GM12878 (cell line): Measurements from ENCODE around the gene PHYH. TPM values are rescaled to one million over a fixed set of nuclear protein-coding genes. Genes with fewer than 3 reads are reported as not detected.

Source experiments
- ATAC-seq: fragments of 200-7000 bp; cut with Tn5 transposase; 3 replicates; pipeline ENCODE4 v1.9.1; 2020; ENCODE audit warnings: mild to moderate bottlenecking, moderate library complexity
- BruUV-seq: library from RNA; stranded (reverse); fragments of 400-500 nt; replicated peaks from 2 replicates; lab custom pipeline; 2021; lab: Mats Ljungman, UMichigan
- CTCF ChIA-PET: fragments of 300-600 bp; sonication (Branson Sonifier 250); formaldehyde crosslinking; extraction: SDS; loops from one replicate; lab custom pipeline; 2021; ENCODE audit warnings: inconsistent platforms; lab: Yijun Ruan, JAX
- POLR2A ChIA-PET: fragments of 350-600 bp; formaldehyde crosslinking; extraction: SDS; loops from one replicate; lab custom pipeline; 2021; ENCODE audit warnings: inconsistent platforms; lab: Charles Lee
- RAD21 ChIA-PET: fragments of 300-600 bp; sonication (Branson Sonifier 250); formaldehyde crosslinking; loops from one replicate; lab custom pipeline; 2023; ENCODE audit warnings: antibody characterized with exemption; ENCODE audit not compliant: unreplicated experiment; lab: Charles Lee
- SMC1A ChIA-PET: fragments of 300-600 bp; sonication (Branson Sonifier 250); formaldehyde crosslinking; loops from one replicate; lab custom pipeline; 2023; ENCODE audit not compliant: unreplicated experiment, uncharacterized antibody; lab: Charles Lee
- DNase-seq: peaks from one replicate; pipeline ENCODE4 v3.0.0-alpha.2; 2011; ENCODE audit warnings: low read depth, low spot score
- FAIRE-seq: peaks from 3 replicates; lab custom pipeline; 2011; peaks lifted over from hg19 to GRCh38; lab: Jason Lieb, UNC
- H2AFZ ChIP-seq: 2 replicates; pipeline ENCODE4 v1.6.0; 2011; ENCODE audit warnings: low read depth, low read length, control low read depth; ENCODE audit not compliant: control insufficient read depth
- H3K27ac ChIP-seq: 2 replicates; pipeline ENCODE4 v1.5.1; 2011; ENCODE audit warnings: control low read depth; ENCODE audit not compliant: control insufficient read depth, insufficient read depth
- H3K27me3 ChIP-seq, 2 experiments: replicated peaks in 1 of 2; 2 replicates each; pipeline versions ENCODE4 v1.6.0 to v1.6.1; 2011; ENCODE audit warnings: low read length in 1 of 2; ENCODE audit not compliant: control insufficient read depth in 2 of 2, insufficient read depth in 2 of 2
- H3K36me3 ChIP-seq, 2 experiments: 2 replicates each; pipeline ENCODE4 v1.5.1; 2011; ENCODE audit warnings: low read length in 1 of 2; ENCODE audit not compliant: control insufficient read depth in 2 of 2, insufficient read depth in 2 of 2
- H3K4me1 ChIP-seq: 2 replicates; pipeline ENCODE4 v1.6.1; 2011; ENCODE audit warnings: mild to moderate bottlenecking, low read length, moderate library complexity, mixed read lengths; ENCODE audit not compliant: control insufficient read depth, insufficient read depth
- H3K4me2 ChIP-seq: 2 replicates; pipeline ENCODE4 v1.6.0; 2011; ENCODE audit warnings: control low read depth; ENCODE audit not compliant: control insufficient read depth, insufficient read depth
- H3K4me3 ChIP-seq: fragments of 200-600 bp; sonication (generic); 2 replicates; pipeline ENCODE4 v1.5.1; 2016
- H3K79me2 ChIP-seq: 2 replicates; pipeline ENCODE4 v1.6.0; 2011; ENCODE audit warnings: low read length; ENCODE audit not compliant: control insufficient read depth, insufficient read depth
- H3K9ac ChIP-seq: 2 replicates; pipeline ENCODE4 v1.8.0; 2011; ENCODE audit warnings: low read length, control low read depth, mixed read lengths; ENCODE audit not compliant: control insufficient read depth, insufficient read depth
- H3K9me3 ChIP-seq: replicated peaks from 3 replicates; pipeline ENCODE4 v1.5.1; 2011; ENCODE audit warnings: mild to moderate bottlenecking, low read length; ENCODE audit not compliant: control insufficient read depth, insufficient read depth
- H4K20me1 ChIP-seq: 2 replicates; pipeline ENCODE4 v1.6.0; 2011; ENCODE audit not compliant: control insufficient read depth, insufficient read depth
- ATF2 ChIP-seq: IDR thresholded peaks from 2 replicates; pipeline ENCODE4 v1.6.1; 2012; ENCODE audit warnings: low read length, inconsistent platforms
- EGR1 ChIP-seq, 2 experiments: IDR thresholded peaks; 1 replicate in 1 of 2; 2 replicates in 1 of 2; pipeline ENCODE4 v1.6.1; 2011 to 2012; ENCODE audit warnings: low read depth in 2 of 2, low read length in 2 of 2, borderline replicate concordance in 1 of 2, mild to moderate bottlenecking in 1 of 2, moderate library complexity in 1 of 2
- EZH2 ChIP-seq: IDR thresholded peaks from 2 replicates; pipeline ENCODE4 v1.6.1; 2012; ENCODE audit warnings: low read depth, mild to moderate bottlenecking, control low read depth, inconsistent platforms, low read length, borderline replicate concordance; ENCODE audit not compliant: control insufficient read depth
- FOXK2 ChIP-seq: fragments of 450-650 bp; IDR thresholded peaks from 2 replicates; pipeline ENCODE4 v1.6.1; 2017; ENCODE audit warnings: mild to moderate bottlenecking, moderate library complexity
- HDGF ChIP-seq: fragments of 450-650 bp; IDR thresholded peaks from 2 replicates; pipeline ENCODE4 v1.6.1; 2016; ENCODE audit warnings: antibody characterized with exemption
- MTA3 ChIP-seq: IDR thresholded peaks from 2 replicates; pipeline ENCODE4 v1.6.1; 2012; ENCODE audit warnings: low read length, inconsistent platforms, borderline replicate concordance
- MXI1 ChIP-seq: fragments of 150-350 bp; IDR thresholded peaks from 2 replicates; pipeline ENCODE4 v1.6.1; 2011; ENCODE audit warnings: low read depth, mild to moderate bottlenecking, inconsistent platforms, low read length, improper control_type of control experiment
- NR2C1 ChIP-seq: fragments of 450-650 bp; IDR thresholded peaks from 2 replicates; pipeline ENCODE4 v1.6.1; 2017; ENCODE audit warnings: antibody characterized with exemption, mild to moderate bottlenecking, moderate library complexity
- PRDM15 ChIP-seq: fragments of 450-650 bp; formaldehyde crosslinking; IDR thresholded peaks from 2 replicates; pipeline ENCODE4 v1.4.0; 2020; ENCODE audit warnings: mild to moderate bottlenecking, moderate library complexity
- SIN3A ChIP-seq: IDR thresholded peaks from 2 replicates; pipeline ENCODE4 v1.6.1; 2012; ENCODE audit warnings: low read depth, low read length, improper control_type of control experiment
- SIX5 ChIP-seq: IDR thresholded peaks from 2 replicates; pipeline ENCODE4 v1.6.1; 2011; ENCODE audit warnings: mild to moderate bottlenecking, low read depth, low read length, moderate library complexity; ENCODE audit not compliant: severe bottlenecking
- SPI1 ChIP-seq: IDR thresholded peaks from 2 replicates; pipeline ENCODE4 v1.6.1; 2011; ENCODE audit warnings: low read depth, mild to moderate bottlenecking, low read length, moderate library complexity, borderline replicate concordance; ENCODE audit not compliant: insufficient read depth
- YBX1 ChIP-seq: fragments of 450-650 bp; IDR thresholded peaks from 2 replicates; pipeline ENCODE4 v1.6.1; 2016; ENCODE audit warnings: antibody characterized with exemption
- ZNF622 ChIP-seq: fragments of 450-650 bp; IDR thresholded peaks from 2 replicates; pipeline ENCODE4 v1.6.1; 2017; ENCODE audit warnings: mild to moderate bottlenecking, inconsistent platforms
- WGBS: methylation state at CpG from one replicate; pipeline ENCODE4 v1.1.6; 2016; ENCODE audit warnings: low lambda C conversion rate; ENCODE audit not compliant: insufficient replicate concordance, insufficient coverage; ENCODE audit errors: missing lambda C conversion rate; 5-methylcytosine and 5-hydroxymethylcytosine counted together
- in situ Hi-C: fragments of 300-500 bp; cut with MboI; formaldehyde crosslinking; loops from 9 replicates; pipeline ENCODE4 v1.14.3; 2018; ENCODE audit warnings: mixed read lengths
- intact Hi-C: fragments of 100-400 bp; cut with micrococcal nuclease; formaldehyde crosslinking; loops from one replicate; pipeline ENCODE4 v1.14.2; 2022; ENCODE audit not compliant: unreplicated experiment
- polyA plus RNA-seq, 11 experiments: library from polyadenylated mRNA; depleted of rRNA in 4 of 11; unstranded in 6 of 11; stranded (reverse) in 5 of 11; fragments of >200 nt; fragmentation: Nextera tagmentation in 4 of 11; fragmentation: Illumina TruSeq in 1 of 11; extraction: Ambion mirVana in 4 of 11; extraction: Trizol in 1 of 11; gene quantifications; 1 replicate in 1 of 11; 2 replicates in 10 of 11; pipeline versions ENCODE4 v1.2.1 to v1.2.3, GENCODE V29; 2011 to 2016; ENCODE audit warnings: inconsistent platforms in 2 of 11, missing spikeins in 2 of 11, low read depth in 1 of 11
- total RNA-seq, 4 experiments: library from RNA; depleted of rRNA in 3 of 4; stranded (reverse); fragments of >200 nt in 3 of 4; fragmentation: Illumina TruSeq in 1 of 4; extraction: Trizol in 1 of 4; gene quantifications; 2 replicates each; pipeline versions ENCODE4 v1.2.1 to v1.2.3, GENCODE V29; 2013 to 2021

The PHYH gene
- total and polyA plus RNA-seq, 10 of the 15 experiments (the other 5 are each of a cell fraction or from before 2014, with no cell fraction given) = 3.2 to 10.3 (median 5.0) TPM

- POLR2A ChIA-PET = no interaction called here
- CTCF ChIA-PET = no interaction called here
- no TSS peak for BruUV-seq
- no peak overlapping the region for H2AFZ ChIP-seq
- DNase-seq (no peak), ATAC-seq (no peak), FAIRE-seq (no peak)
- TF ChIP-seq FOXK2 = no peak
- TF ChIP-seq SPI1 = no peak
- TF ChIP-seq NR2C1 = no peak
- TF ChIP-seq EZH2 = no peak
- no peak overlapping the region for H3K9ac ChIP-seq
- no peaks in the 10 kb centered on the region for H3K9me3 ChIP-seq
- H3K4me2 ChIP-seq = no peak overlapping the region
- no peak overlapping the region for H3K27ac ChIP-seq
- H3K4me3 ChIP-seq = no peak overlapping the region
- RAD21 ChIA-PET = no interaction called here
- H3K4me1 ChIP-seq = no peaks in the 10 kb centered on the region
- intact Hi-C loops (no loop called here), in situ Hi-C loops (no loop called here)
- WGBS = 80% methylated on average over 1 of the region's 1 CpG
- no peaks in the 10 kb centered on the region for H3K36me3 ChIP-seq
- no peaks in the 10 kb centered on the region for H4K20me1 ChIP-seq
- H3K27me3 ChIP-seq = no peaks in the 10 kb centered on the region; a peak in 1 of 4 replicates
- no peaks in the 10 kb centered on the region for H3K79me2 ChIP-seq
- SMC1A ChIA-PET = no interaction called here
These were observed 37.4 kb downstream of the PHYH start for GRCh38 chr10:13262433-13262832.

GRCh38 chr10:13257621-13258140 lies 42.2 kb downstream of the PHYH start:
- CTCF ChIA-PET = no interaction called here
- no peaks in the 10 kb centered on the region for H3K9me3 ChIP-seq
- TF ChIP-seq PRDM15 (CRISPR knock-in tag) = no peak
- no peak for TF ChIP-seq MXI1
- no peak for TF ChIP-seq SIX5
- TF ChIP-seq SIN3A = no peak
- TF ChIP-seq HDGF = no peak
- no peak for TF ChIP-seq MTA3
- no peak for TF ChIP-seq YBX1
- no peak for TF ChIP-seq NR2C1
- no peak for TF ChIP-seq EGR1 (IDR thresholded peaks at IDR 0.05; ENCODE audit: borderline replicate concordance in 1 of 2, low read depth in 2 of 2, low read length in 2 of 2)
- TF ChIP-seq ATF2 = no peak
- no peak for TF ChIP-seq ZNF622
- no peak for TF ChIP-seq FOXK2

More at GRCh38 chr10:13257621-13258140, 42.2 kb downstream of the PHYH start:
- in situ Hi-C loops = no loop called here
- no peak overlapping the region for H2AFZ ChIP-seq
- no peak for FAIRE-seq
- H3K9ac ChIP-seq = no peak overlapping the region
- intact Hi-C loops = no loop called here
- BruUV-seq = no TSS peak
- RAD21 ChIA-PET = no interaction called here
- no peak overlapping the region for H3K27ac ChIP-seq
- 76% methylated on average over 5 of the region's 5 CpGs for WGBS
- H3K4me3 ChIP-seq = no peak overlapping the region
- no peaks in the 10 kb centered on the region for H3K4me1 ChIP-seq
- H3K4me2 ChIP-seq = no peak overlapping the region
- H3K27me3 ChIP-seq = no peaks in the 10 kb centered on the region; a peak in 1 of 4 replicates
- no peaks in the 10 kb centered on the region for H3K79me2 ChIP-seq
- POLR2A ChIA-PET = no interaction called here
- SMC1A ChIA-PET = no interaction called here
- no peak for ATAC-seq
- no peaks in the 10 kb centered on the region for H4K20me1 ChIP-seq
- DNase-seq = no peak
- H3K36me3 ChIP-seq = no peaks in the 10 kb centered on the region
